Motor neuron (in vitro differentiated cells): ENCODE data around the gene LARGE1. TPM values are rescaled to one million over a fixed set of nuclear protein-coding genes. Genes with fewer than 3 reads are reported as not detected.

Experiments
- ATAC-seq, 8 experiments: fragments of 200-7000 bp; cut with Tn5 transposase; replicated peaks in 6 of 8; 2 replicates each; pipeline ENCODE4 v1.8.0; 2021; ENCODE audit warnings: mild to moderate bottlenecking in 8 of 8, moderate library complexity in 8 of 8
- H3K27ac ChIP-seq, 2 donors: fragments of 250-450 bp; sonication (Bioruptor Pico); 2 replicates each; pipeline ENCODE4 v1.9.0; 2021; ENCODE audit warnings: antibody characterized with exemption in 2 of 2, mild to moderate bottlenecking in 2 of 2, moderate library complexity in 1 of 2
- H3K4me1 ChIP-seq, 2 donors: fragments of 250-450 bp; sonication (Bioruptor Pico); replicated peaks in 1 of 2; 2 replicates each; pipeline ENCODE4 v1.6.1; 2021; ENCODE audit warnings: antibody characterized with exemption in 2 of 2, mild to moderate bottlenecking in 2 of 2, moderate library complexity in 1 of 2
- H3K4me3 ChIP-seq, 5 donors: fragments of 250-450 bp; sonication (Bioruptor Pico); 2 replicates each; pipeline ENCODE4 v1.9.0; 2021; ENCODE audit warnings: antibody characterized with exemption in 5 of 5, mild to moderate bottlenecking in 5 of 5, moderate library complexity in 4 of 5
- WGBS, 10 experiments: fragments of 450-650 bp; shearing (Covaris generic); methylation state at CpG; one replicate each; pipeline ENCODE4 v1.0.0; 2022; 5-methylcytosine and 5-hydroxymethylcytosine counted together
- in situ Hi-C, 9 experiments: fragments of 400-800 bp; cut with MboI; loops; one replicate each; pipeline ENCODE4 v1.15.0; 2021; ENCODE audit warnings: low sequenced_read_pairs in 9 of 9, low pct_unique_long_range_greater_than_20kb in 2 of 9; ENCODE audit not compliant: unreplicated experiment in 9 of 9
- total RNA-seq, 8 experiments: library from RNA; unstranded; fragments of 300-600 nt; gene quantifications; 2 replicates each; pipeline versions ENCODE4 v1.2.3 to v1.2.4, GENCODE V29; 2022

Gene LARGE1
- total RNA-seq, 8 experiments from 2014 or later, result 1.7 to 36.1 (median 20.6) TPM

GRCh38 chr22:33894036-33894435 is 26.2 kb downstream of the LARGE1 start:
- ATAC-seq, result no peak
- in situ Hi-C loops, result no loop called here

GRCh38 chr22:33893512-33893911 is 26.8 kb downstream of the LARGE1 start:
- in situ Hi-C loops, result no loop called here
- Histone ChIP-seq H3K4me1 (peaks cover 23% of the 10 kb centered on the region in 2 donors), H3K27ac (no peak overlapping the region), H3K4me3 (no peak overlapping the region)
- no peak for ATAC-seq
- WGBS, 10 experiments, result 60 to 100% (median 91%) methylated on average over 1 to 5 of the region's 7 CpGs

More at GRCh38 chr22:33894036-33894435, 26.2 kb downstream of the LARGE1 start:
- Histone ChIP-seq H3K27ac (no peak overlapping the region), H3K4me1 (peaks cover 25 to 28% of the 10 kb centered on the region in 2 donors), H3K4me3 (no peak overlapping the region)

- H3K4me1 ChIP-seq, result peaks cover 8% of the 10 kb centered on the region in 2 donors
- no peak overlapping the region for H3K27ac ChIP-seq
- 0 to 100% (median 67%) methylated on average over 1 to 5 of the region's 7 CpGs for WGBS, 10 experiments
- no peak for ATAC-seq
- no peak overlapping the region for H3K4me3 ChIP-seq
- in situ Hi-C loops, result no loop called here
Measured at GRCh38 chr22:33891992-33892391, 28.3 kb downstream of the LARGE1 start.

- in situ Hi-C loops, result no loop called here
- 40 to 94% (median 81%) methylated on average over 1 to 5 of the region's 5 CpGs; no CpG with 5 or more reads in 1 of the 10 experiments for WGBS, 10 experiments
- peaks cover 4 to 8% of the 10 kb centered on the region in 2 donors for H3K4me1 ChIP-seq
- no peak for ATAC-seq
- H3K27ac ChIP-seq, result no peak overlapping the region
- H3K4me3 ChIP-seq, result no peak overlapping the region
Measured at GRCh38 chr22:33891455-33891854, 28.8 kb downstream of the LARGE1 start.

GRCh38 chr22:33889748-33890147 is 30.5 kb downstream of the LARGE1 start:
- Histone ChIP-seq H3K4me3 (no peak overlapping the region), H3K4me1 (peaks cover 6 to 11% of the 10 kb centered on the region in 2 donors), H3K27ac (no peak overlapping the region)
- WGBS, 10 experiments, result 56 to 100% (median 68%) methylated on average over 1 to 3 of the region's 5 CpGs; no CpG with 5 or more reads in 4 of the 10 experiments
- peak in 1 of 8 experiments; percentile 24 for ATAC-seq
- in situ Hi-C loops, result no loop called here

GRCh38 chr22:33888821-33889220 is 31.5 kb downstream of the LARGE1 start:
- H3K4me1 ChIP-seq, result peaks cover 7 to 20% of the 10 kb centered on the region in 2 donors
- no peak for ATAC-seq
- 71 to 100% (median 92%) methylated on average over 2 to 4 of the region's 4 CpGs for WGBS, 10 experiments
- no peak overlapping the region for H3K4me3 ChIP-seq
- H3K27ac ChIP-seq, result no peak overlapping the region
- in situ Hi-C loops, result no loop called here

- peaks cover 7 to 27% of the 10 kb centered on the region in 2 donors for H3K4me1 ChIP-seq
- in situ Hi-C loops, result no loop called here
- ATAC-seq, result no peak
- no peak overlapping the region for H3K27ac ChIP-seq
- H3K4me3 ChIP-seq, result no peak overlapping the region
- whole genome bisulfite sequencing, 10 experiments, result 40 to 100% (median 92%) methylated on average over 1 to 10 of the region's 13 CpGs; no CpG with 5 or more reads in 2 of the 10 experiments
Measured at GRCh38 chr22:33887173-33887572, 33.1 kb downstream of the LARGE1 start.

GRCh38 chr22:33886696-33887095 is 33.6 kb downstream of the LARGE1 start:
- Histone ChIP-seq H3K27ac (no peak overlapping the region), H3K4me1 (peaks cover 7 to 32% of the 10 kb centered on the region in 2 donors), H3K4me3 (no peak overlapping the region)
- in situ Hi-C loops, result no loop called here
- 68 to 100% (median 83%) methylated on average over 2 to 5 of the region's 5 CpGs; no CpG with 5 or more reads in 2 of the 10 experiments for WGBS, 10 experiments
- no peak for ATAC-seq

GRCh38 chr22:33884829-33885228 is 35.4 kb downstream of the LARGE1 start:
- ATAC-seq, result no peak
- peaks cover 7 to 39% of the 10 kb centered on the region in 2 donors for H3K4me1 ChIP-seq
- H3K4me3 ChIP-seq, result no peak overlapping the region
- 82 to 100% (median 92%) methylated on average over 1 to 7 of the region's 7 CpGs; no CpG with 5 or more reads in 4 of the 10 experiments for WGBS, 10 experiments
- peak overlapping the region in 1 of 2 donors; percentile 4 for H3K27ac ChIP-seq
- in situ Hi-C loops, result no loop called here

- peak in 5 of 8 experiments; percentile 87 to 93 (median 92) for ATAC-seq
- H3K27ac ChIP-seq, result peak overlapping the region in 1 of 2 donors; percentile 4
- no peak overlapping the region for H3K4me3 ChIP-seq
- WGBS, 10 experiments, result 79 to 100% (median 82%) methylated on average over 2 to 7 of the region's 19 CpGs; no CpG with 5 or more reads in 2 of the 10 experiments
- in situ Hi-C loops, result no loop called here
- H3K4me1 ChIP-seq, result peaks cover 7 to 39% of the 10 kb centered on the region in 2 donors
Measured at GRCh38 chr22:33883961-33884808, 36.1 kb downstream of the LARGE1 start.

GRCh38 chr22:33883561-33883960 is 36.7 kb downstream of the LARGE1 start:
- Histone ChIP-seq H3K4me1 (peaks cover 7 to 39% of the 10 kb centered on the region in 2 donors), H3K27ac (no peak overlapping the region), H3K4me3 (no peak overlapping the region)
- 32 to 100% (median 85%) methylated on average over 1 to 6 of the region's 6 CpGs; no CpG with 5 or more reads in 3 of the 10 experiments for WGBS, 10 experiments
- ATAC-seq, result peak in 1 of 8 experiments; percentile 3
- in situ Hi-C loops, result no loop called here

- WGBS, 10 experiments, result 80 to 100% (median 91%) methylated on average over 1 to 4 of the region's 6 CpGs; no CpG with 5 or more reads in 4 of the 10 experiments
- in situ Hi-C loops, result no loop called here
- Histone ChIP-seq H3K4me3 (no peak overlapping the region), H3K4me1 (peaks cover 7 to 39% of the 10 kb centered on the region in 2 donors), H3K27ac (no peak overlapping the region)
- ATAC-seq, result peak in 2 of 8 experiments; percentile 12 to 31
Measured at GRCh38 chr22:33882991-33883390, 37.3 kb downstream of the LARGE1 start.

- WGBS, 10 experiments, result 53 to 100% (median 83%) methylated on average over 4 to 11 of the region's 11 CpGs; no CpG with 5 or more reads in 1 of the 10 experiments
- in situ Hi-C loops, result no loop called here
Measured at GRCh38 chr22:33880986-33881385, 39.3 kb downstream of the LARGE1 start.

More at GRCh38 chr22:33880986-33881385, 39.3 kb downstream of the LARGE1 start:
- H3K4me3 ChIP-seq, result no peak overlapping the region
- no peak overlapping the region for H3K27ac ChIP-seq
- ATAC-seq, result no peak
- H3K4me1 ChIP-seq, result peaks cover 14 to 50% of the 10 kb centered on the region in 2 donors
